Measurements from ENCODE around the gene TMEM200B.
"Not testable (repeated sequence)": the region's sequence is repeated elsewhere in the genome, so short reads cannot be mapped to it uniquely, and the experiment has no call there.

TMEM200B gene

DNA sequence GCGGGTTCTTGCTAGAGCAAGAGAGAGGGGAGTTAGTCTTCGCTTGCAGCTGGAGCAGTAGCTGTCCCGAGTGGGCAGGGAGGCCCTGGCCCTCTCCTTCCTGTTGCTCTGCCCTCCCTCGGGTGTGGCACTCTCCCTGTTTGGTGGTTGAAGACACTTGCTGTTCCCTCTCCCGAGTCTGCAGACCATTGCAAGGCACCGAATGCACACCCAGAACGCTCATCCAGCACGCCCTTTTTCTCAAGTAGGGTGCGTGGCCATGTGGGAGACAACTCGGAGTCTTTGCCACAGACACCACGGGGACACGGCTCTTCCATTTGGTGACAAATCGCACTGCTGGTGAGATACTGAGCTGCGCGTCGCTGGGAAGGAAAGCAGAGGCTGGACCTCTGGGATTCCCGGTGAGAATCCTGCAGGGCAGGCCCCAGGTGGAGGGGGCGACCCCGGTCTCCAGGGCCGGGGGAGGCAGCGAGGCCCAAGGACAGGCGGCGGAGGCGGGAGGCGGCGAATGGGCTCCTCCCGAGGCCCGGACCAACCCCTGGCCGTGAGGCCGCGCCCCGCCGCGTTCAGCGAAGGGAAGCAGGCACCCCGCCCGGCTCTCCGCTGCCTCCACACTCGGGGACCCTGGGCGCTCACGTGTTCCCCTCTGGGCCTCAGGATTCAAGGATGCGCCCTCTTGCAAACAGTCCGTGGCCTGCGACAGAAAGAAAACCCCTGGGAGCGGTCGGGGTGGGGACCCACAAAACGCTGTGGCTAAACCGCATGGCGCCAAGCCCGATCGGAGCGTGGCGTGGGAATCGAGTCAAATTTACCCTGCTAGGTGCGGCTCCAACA, 10.4 kb upstream of the TMEM200B start:
- no peak for DNase-seq

DNA sequence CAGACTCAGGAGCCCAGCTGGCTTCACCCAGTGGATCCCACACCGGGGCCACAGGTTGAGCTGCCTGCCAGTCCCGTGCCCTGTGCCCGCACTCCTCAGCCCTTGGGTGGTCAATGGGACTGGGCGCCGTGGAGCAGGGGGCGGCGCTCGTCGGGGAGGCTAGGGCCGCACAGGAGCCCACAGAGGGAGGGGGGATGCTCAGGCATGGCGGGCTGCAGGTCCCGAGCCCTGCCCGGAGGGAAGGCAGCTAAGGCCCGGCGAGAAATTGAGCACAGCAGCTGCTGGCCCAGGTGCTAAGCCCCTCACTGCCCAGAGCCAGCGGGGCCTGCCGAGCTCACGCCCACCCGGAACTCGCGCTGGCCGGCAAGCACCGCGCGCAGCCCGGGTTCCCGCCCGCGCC, 7.4 kb upstream of the TMEM200B start:
- DNase-seq: not testable (repeated sequence)

DNA sequence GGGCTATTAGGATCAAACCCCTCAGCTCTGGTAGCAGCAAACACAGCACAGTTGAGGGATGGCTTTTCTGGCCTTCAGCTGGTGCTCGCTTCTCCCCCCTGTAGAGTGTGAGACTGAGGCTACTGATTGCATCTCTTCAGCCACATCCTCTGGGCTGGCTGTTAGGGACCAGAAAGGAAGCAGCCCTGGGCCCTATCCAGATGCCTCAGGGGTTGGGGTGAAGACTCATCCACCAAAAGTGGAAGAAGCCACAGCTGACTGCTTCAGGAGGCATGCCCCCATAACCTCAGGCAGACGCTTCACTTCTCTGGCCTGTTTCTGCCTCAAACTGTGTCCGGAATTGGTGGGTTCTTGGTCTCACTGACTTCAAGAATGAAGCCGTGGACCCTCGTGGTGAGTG, 6.2 kb upstream of the TMEM200B start:
- DNase-seq: no peak

DNA sequence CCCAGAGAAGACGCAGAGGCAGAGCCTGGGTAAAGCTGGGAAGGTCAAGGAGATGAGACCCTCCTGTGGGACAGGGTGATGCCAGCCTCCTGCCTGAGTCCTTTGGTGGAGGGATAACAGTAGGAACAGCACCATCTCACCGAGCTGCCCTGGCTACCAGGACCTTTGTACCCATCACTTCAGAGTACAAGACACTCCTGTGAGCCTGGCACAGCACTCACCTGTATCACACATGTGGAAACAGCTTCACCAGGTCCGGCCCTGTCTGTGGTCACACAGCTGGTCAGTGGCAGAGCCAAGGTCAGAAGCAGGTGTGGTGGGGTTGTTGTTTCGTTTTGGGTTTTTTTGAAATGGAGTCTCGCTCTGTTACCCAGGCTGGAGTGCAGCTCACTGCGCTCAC, 5.0 kb upstream of the TMEM200B start:
- DNase-seq: no peak

DNA sequence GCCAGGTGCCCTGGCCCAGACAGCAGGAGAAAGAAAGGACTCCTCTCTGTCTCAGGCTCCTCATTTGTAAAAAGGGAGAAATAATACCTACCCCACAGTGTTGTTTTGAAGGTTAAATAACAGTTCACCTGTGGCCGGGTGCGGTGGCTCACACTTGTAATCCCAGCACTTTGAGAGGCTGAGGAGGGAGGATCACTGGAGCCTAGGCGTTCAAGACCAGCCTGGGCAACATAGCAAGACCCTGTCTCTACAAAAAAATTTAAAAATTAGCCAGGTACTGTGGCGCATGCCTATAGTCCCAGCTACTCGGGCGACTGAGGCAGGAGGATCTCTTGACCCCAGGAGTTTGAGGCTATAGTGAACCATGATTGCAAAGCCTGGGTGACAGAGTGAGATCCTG, 2.5 kb upstream of the TMEM200B start:
- DNase-seq: no peak

DNA sequence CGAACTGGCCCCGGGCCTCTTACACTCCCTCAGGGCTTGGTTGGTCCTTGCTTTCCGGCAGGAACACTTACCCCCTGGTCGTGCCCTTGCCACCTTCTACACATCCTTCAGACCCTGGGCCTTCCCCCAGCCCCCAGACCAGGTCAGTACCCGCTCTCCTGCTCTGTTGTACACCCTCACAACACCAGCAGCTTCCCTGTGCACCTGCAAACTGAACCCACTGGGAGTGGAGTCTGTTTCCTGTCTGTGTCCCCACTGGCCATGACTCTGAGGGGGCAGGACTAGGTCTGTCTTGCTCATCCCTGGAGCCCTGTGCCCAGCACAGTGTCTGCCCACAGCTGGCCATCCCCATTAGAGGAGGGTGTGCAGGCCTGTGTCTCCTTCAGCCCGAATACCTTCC, 2.1 kb upstream of the TMEM200B start:
- DNase-seq: no peak

DNA sequence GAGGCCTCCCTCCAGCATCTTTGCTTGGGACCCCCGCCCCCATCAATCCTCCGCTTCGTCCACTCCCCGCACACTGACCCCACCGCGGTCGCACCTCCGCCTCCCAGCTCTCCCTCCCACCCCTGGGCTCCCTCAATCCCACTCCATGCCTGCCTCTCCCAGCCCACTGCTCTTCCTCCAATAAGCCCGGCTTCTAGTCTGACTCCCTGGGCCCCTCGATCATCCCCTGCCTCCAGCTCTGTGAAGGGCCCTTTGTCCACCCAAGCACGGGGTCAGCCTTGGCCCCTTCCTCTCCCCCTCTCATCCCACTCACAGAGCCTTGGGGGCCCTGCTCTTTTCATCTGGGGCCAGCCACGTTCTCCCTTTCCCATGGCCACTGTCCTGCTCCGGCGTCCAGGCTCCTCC, 1.5 kb upstream of the TMEM200B start:
- DNase-seq: no peak

DNA sequence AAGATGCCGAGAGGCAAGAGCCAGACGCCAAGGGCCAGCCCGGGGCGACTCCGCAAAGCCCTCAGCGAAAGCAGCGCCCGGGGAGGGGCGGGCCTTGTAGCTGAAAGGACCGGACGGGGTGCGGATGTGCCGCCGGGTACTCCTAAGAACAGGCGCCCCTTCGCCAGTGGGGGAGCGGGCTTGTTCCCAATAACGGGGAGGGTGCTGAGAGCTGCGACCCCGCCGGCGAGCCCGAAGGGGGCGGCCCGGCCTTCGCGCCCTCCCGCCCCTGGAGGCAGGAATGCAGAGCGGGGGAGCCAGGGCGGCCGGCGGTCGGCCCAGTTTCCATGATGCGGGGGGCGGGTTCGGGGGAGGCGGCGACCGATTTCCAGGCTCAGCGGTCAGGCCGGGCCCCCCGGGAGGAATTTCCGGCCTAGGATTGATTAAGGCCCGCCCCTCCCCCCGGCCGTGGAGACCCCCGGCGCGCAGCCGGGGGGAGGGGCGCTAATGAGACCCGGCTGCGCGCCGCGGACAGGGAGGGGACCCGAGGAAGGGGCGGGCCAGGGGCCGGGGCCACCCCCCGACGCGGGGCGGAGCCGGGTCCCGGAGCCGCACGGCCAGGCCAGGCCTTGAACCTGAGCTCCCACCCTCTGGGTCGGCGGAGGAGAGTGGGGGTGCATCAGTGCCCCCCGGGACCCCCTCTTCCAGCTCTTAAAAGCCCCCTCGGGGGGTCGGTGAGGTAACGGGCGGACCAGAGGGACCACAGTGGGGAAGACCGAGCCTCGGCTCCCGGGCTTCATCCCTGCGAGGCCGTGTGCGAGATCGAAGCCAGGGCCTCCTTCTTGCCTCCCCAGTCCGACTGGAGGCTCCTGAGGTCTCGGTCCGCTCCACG, 898 bp upstream of the TMEM200B start:
- peak; percentile 82 for DNase-seq

DNA sequence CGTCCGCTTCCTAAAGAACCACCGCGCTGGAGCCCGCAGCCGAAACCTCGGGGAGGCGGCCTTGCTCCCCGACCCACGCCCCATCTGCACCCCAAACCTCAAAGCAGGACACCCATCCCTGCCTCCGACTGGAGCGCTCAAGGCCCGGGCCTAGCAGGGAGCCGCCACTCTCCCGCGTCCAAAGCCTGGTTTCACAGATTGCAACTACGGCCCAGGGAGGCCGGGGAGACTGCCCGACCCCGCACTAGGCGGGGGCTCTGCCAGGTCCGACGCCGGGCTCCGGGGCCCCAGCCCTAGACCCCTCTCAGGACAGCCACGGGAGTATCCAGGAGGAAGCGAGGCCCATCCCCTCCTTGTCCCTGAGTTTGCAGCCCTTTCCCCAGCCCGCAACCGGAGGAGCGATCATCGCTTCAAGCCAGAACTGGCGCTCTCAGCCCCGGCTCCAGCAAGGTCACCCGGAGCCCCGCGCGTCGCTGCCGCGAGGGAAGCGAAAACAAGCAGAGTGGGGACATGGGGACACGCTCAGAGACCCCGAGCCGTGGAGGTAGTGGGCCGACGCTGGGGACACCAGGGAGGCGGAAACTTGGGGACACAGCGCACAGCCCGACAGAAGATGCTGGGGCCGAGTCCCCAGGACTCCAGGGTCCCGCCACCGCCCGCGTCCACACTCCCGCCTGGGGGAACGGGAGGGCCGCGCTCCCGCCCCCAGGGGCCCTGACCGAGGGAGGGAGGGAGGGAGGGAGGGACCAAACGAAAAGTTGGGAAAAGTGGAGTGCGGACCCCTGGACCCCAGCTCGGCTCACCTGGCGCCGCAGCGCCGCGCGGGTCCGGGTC, 433 bp downstream of the TMEM200B start:
- peak; percentile 49 for DNase-seq

DNA sequence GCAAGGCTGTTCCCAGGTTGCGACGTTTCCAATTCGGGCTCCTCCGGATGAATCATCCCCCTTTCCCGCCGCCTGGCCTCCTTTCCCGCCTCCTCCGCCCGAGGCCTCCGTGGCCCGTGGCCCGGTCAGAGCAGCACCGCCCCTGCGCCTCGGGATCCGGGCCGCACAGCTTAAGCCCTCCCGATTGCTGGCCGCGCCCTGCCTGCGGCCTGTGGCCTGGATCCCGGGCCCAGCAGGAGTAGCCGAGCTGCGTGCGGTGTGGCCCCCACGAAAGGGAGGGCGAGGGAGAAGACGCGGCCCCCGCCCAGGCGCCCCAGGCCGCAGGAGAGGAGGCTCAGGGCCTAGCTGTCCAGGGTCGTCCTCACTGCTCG, 1.0 kb downstream of the TMEM200B start:
- DNase-seq: no peak

DNA sequence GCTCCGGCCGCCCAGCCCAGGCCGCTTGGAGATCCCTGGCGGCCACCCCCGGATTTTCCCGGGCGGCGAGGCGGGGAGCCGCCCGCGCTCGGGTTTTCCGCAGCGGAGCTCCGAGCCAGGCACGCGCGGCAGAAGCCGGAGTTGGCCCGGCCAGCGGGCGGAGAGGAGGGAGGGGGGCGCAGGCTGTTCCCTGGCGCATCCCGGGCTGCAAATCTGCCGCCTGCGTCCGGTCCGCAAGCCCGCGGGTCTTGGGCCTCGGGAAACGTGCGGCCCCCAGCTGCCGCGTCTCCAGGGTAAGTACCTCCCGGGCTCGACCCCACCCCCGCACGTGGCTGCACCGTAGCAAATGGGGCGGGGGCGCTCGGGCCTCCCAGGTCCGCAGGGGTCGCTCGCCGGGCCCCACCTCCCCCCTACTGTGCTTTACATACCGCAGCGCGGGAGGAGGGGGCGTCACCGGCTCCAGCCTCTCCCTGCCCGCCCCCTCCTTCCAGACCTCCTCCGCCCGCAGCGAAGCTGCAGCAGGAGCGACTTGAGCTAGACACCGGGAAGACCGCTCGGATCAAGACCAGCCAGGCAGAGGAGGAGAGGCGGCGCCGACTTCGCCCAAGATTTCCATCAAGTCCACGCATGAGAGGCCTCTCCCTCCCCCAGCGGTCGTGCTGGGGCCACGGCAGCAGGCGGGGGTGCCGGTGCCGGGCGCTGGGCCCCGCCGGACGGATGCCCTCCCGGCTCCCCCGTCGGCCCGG, 1.6 kb downstream of the TMEM200B start:
- DNase-seq: no peak

DNA sequence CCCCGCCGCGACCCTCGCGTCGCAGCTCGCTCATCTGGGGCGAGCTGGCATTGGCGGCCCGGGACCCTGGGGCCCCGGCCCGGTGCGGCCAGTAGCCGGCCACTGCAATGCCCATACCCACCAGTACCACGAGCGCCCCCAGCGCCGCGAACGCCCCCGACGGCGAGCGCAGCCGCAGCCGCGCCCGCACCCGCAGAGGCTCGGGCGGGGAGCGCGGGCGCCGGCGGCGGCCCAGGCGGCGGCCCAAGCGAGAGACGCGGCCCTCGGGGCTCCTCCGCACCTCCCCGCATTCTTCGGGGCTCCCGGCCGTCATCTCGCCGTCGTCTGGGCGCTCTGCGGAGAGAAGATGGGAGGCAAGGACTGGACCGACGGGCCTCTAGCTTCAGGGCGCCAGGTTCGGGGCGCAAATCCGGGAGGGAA, 2.2 kb downstream of the TMEM200B start:
- no peak for DNase-seq

DNA sequence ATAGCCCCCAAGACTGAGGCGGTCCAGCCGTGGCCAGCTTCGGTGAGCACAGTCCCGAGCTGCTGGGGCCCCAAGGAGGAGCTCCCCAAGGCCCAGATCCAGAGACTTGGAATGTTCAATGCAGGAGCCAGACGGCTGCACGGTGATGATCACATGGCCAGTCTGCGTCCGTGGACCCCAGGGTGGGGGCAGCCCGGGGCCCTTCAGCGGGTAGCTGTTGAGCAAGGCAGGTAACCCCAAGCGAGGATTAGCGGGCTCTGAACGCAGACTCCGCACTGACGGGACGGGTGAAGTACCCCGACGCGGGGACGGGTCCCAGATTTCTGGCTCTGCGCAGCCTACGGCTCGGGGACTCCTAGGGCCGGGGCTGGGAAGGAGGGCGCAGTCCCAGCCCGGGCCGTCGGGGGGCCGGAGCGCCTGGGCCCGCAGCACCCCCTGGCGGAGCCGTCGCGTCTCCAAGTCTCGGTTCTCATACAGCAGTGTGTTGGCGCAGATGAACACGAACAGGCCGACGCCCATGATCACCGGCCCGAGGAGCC, 2.7 kb downstream of the TMEM200B start:
- peak; percentile 79 for DNase-seq

DNA sequence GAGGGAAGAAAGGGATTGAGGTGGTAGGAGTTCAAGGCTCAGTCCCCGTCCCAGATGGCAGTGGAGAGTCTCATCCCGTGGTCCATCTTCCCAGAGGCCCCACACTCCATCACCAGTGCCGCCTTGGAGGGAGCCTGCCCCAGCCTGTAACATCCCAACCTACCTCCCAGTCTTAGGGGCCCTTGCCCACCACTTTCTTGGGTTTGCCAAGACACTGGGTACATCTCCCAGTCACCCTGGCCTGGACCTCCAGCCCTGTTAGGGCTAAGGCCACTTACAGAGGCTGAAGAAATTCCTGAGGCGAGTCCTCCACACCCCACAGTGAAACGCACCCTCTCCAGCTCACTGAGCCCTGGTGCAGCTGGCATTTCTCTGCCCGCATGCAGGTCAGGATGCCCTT, 3.3 kb downstream of the TMEM200B start:
- DNase-seq: no peak

DNA sequence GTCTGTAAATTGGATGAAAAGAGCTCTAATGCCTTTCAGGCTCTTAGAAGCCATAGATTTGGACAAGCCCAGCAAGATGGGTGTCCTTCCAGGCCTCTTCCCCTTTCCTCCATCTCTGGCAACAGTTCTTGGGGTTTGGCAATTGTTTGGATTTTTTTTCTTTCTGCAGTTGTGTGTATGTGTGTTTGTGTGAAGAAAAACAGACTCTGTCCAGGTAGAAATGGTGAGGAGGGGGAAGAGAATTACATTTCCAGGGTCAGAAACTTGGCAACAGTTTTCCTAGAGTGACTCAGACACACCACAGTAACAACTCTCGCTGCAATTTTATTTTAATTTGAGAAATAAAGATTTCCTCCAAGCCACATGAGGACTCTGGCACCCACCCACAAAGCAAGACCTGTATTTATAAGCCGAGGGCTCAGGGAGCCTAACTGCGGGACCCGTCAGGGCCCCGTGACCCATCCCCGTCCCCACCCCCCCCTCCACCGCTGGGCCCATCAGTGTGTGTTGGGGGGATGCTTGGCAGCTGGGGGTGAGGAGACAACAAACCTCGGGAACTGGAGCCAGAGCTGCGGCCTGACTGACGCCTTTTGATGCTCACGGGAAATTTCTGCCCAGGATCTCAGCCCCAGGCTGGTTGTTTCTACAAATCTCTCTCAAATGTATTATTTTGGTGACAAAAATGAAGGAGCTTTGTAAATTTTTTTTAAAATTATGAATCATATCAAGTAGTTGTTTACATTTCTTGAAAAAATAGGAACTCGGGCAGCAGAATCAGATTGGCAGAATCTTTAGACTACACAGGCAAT, 4.4 kb downstream of the TMEM200B start:
- DNase-seq: no peak

DNA sequence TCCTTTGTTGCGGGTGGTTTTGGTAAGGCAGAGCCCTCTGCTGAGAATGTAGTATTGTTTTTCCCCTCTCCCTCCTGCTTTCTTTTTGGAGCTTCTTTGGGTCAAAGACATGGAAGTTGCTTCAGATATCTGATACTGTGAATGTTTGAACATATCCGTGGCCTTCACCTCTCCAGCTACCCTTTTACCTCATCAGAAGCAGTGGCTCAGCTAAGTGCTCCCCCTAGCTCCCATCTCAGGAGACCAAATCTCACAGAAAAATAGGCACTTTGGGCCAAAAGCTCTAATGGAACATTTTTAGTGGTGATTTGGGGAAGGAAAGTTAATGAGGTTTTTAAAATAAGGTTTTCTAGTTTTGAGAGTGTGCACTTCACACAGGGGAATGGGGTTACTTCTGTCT, 6.3 kb downstream of the TMEM200B start:
- no peak for DNase-seq

DNA sequence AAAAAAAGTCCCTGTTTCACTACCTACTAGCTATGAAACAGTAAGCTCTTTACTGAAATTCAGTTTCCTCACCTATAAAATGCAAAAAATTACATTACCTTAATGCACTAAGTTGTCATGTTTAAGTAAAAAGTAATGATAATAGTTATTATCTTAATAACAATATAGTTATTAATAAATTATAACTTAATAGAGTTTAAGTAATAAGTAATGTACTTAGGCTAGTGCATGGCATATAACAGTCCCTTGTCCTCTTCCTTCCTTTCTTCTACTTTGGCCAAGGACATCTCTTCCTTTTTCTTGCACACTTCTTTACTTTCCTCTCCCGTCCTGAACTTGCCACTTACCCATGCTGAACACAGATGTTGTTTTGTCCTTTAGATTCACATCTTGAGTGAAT, 9.0 kb downstream of the TMEM200B start:
- no peak for DNase-seq

DNA sequence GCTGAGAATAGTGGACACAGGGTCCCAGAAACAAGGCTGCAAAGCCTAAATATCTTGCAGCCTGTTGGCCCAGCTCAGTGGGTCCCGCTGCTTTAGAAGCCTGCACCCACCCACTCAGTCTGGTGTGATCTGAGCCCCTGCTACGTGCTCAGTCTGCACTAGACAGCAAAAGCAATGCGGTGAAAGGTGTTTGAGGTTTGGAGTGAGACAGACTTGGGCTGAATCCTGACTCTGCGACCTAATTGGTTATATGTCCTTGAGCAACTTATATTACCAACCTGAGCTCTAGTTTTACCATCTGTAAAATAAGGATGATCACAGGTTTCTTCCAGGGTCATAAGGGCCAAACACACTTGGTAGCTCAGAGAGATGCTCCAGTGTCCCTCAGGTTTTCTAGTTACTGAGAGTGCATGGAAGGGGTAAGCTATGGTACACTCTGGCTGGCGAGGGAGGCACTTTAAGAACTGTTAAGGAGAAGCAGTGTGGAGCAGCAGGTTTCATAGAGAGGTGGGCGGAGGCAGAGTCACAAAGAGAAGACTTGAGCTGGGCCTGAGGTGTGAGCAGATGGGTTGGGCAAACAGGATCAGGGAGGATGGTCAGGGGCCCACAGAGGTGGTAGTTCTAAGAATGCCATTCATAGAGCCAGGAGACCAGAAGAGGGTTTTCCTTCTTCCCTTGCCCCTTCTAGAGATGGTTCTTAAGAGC, 10.1 kb downstream of the TMEM200B start:
- DNase-seq: no peak

DNA sequence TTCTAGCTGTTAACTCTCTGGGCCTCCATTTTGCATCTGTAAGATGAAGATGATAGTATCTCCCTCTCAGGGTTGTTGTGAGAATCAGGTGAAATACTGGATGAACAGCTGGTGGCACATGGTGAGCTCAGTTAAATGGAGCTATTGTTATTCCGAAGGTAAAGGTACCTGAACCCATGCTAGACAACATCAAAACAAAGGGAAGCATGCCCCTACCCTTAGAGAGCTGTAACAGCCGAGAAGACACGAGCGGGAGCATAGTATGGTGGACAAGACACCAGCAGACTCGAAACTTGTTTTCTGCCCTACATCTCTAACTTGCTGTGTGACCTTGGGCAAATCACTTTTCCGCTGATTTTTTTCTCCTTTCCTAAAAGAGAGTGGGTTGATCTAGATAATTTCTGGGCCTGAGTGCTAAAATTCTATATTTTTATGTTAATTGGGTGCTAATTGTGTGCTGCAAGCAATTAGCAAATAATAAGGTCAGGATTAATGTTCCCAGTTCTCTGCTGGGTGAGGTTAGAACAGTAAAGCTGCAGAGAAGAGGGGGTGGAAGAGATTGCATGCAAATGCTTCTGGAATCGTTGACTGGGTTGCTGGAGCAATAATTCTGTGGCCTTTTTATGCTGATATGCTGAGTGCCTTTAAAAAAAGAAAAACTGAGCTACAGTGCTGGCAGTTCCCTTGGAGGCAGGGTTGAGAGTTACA, 10.8 kb downstream of the TMEM200B start:
- no peak for DNase-seq

DNA sequence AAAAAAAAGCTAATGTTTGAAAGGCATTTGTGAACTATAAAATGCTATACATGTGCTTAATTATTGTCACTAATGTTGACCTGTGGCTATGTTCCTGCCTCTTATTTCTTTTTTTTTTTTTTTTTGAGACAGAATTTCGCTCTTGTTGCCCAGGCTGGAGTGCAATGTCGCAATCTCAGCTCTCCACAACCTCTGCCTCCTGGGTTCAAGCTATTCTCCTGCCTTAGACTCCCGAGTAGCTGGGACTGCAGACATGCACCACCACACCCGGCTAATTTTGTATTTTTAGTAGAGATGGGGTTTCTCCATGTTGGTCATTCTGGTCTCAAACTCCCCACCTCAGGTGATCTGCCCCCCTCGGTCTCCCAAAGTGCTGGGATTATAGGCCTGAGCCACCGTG, 15.7 kb downstream of the TMEM200B start:
- not testable (repeated sequence) for DNase-seq
